Measurements from ENCODE around the gene KCNIP1. TPM values are rescaled to one million over a fixed set of nuclear protein-coding genes. Genes with fewer than 3 reads are reported as not detected.

KCNIP1 gene
- total and polyA plus RNA-seq, 9 of the 15 experiments (the other 6 are each of a cell fraction or from before 2014, with no cell fraction given), result not detected

DNA sequence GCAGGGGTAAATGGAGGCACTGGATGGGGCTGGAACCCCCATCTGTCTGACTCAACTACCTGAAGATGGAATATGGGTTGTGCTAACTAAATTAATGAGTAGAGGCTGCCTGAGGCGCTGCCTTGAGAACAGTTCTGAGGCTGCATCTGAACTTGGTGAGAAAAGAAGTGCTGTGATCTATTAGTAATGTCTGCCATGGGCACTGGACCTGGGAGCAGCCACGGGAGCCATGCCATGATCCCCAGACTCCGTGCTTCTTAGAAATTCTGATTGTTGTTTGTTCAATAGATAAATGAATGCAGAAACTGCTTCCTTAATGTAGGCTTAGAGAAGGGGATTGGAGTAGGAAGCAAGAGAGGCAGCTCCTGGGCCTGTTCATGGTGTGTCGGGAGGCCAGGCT lies 80.2 kb downstream of the KCNIP1 start:
- H2AFZ ChIP-seq (ENCODE audit: low read depth, low read length), result no peak overlapping the region
- ChIA-PET POLR2A (interaction anchor here (1.0 kb wide), 1 partner anchor 16 kb away, joined by 3 read pairs; no protein-coding TSS in a partner anchor), CTCF (ENCODE audit: low intra/inter-chr PET ratio) (no interaction called here)
- H3K4me2 ChIP-seq (ENCODE audit: insufficient read depth, low read length), result no peak overlapping the region
- no peaks in the 10 kb centered on the region; the same call in 1 of the 2 replicates for H3K9me3 ChIP-seq (replicated peaks; ENCODE audit: control insufficient read depth, insufficient read depth, low read depth, low read length)
- no peak overlapping the region for H3K4me3 ChIP-seq
- no peaks in the 10 kb centered on the region for H4K20me1 ChIP-seq (replicated peaks; ENCODE audit: control insufficient read depth, insufficient read depth, low read length)
- no peaks in the 10 kb centered on the region for H3K9me1 ChIP-seq (ENCODE audit: control insufficient read depth, insufficient read depth, low read length)
- no TSS peak for BruUV-seq (replicated peaks)
- ATAC-seq (no peak), DNase-seq (ENCODE audit: extremely low read depth in 1 of 4, low spot score in 3 of 4) (no peak), FAIRE-seq (no peak)
- H3K27me3 ChIP-seq (ENCODE audit: control insufficient read depth in 2 of 2, insufficient read depth in 2 of 2, low read length in 2 of 2), result no peaks in the 10 kb centered on the region
- 0% methylated on average over 4 of the region's 4 CpGs for WGBS (ENCODE audit: insufficient coverage, low coverage, missing lambda C conversion rate)
- no peaks in the 10 kb centered on the region for H3K79me2 ChIP-seq (ENCODE audit: control insufficient read depth, insufficient read depth, low read length)
- intact Hi-C loops (cut with micrococcal nuclease), result no loop called here
- TF ChIP-seq RAD51 (IDR thresholded peaks at IDR 0.05; ENCODE audit: borderline replicate concordance, low read depth) (no peak), ZNF23 (CRISPR knock-in tag; IDR thresholded peaks at IDR 0.05) (peak; percentile 62; the same call in 1 of the 2 replicates), CCNT2 (IDR thresholded peaks at IDR 0.05; ENCODE audit: borderline replicate concordance, extremely low read depth, insufficient read length, low read depth, low read length) (no peak), NEUROD1 (IDR thresholded peaks at IDR 0.05; ENCODE audit: borderline replicate concordance, low read depth, low read length, partially characterized antibody) (no peak), KLF1 (tag; IDR thresholded peaks at IDR 0.05) (no peak), ZBTB17 (CRISPR knock-in tag; IDR thresholded peaks at IDR 0.05) (peak; percentile 83), NUFIP1 (IDR thresholded peaks at IDR 0.05; ENCODE audit: partially characterized antibody) (no peak), ZNF263 (CRISPR knock-in tag; IDR thresholded peaks at IDR 0.05; ENCODE audit: borderline replicate concordance) (no peak)
- TF ChIP-seq, protein P1, sequence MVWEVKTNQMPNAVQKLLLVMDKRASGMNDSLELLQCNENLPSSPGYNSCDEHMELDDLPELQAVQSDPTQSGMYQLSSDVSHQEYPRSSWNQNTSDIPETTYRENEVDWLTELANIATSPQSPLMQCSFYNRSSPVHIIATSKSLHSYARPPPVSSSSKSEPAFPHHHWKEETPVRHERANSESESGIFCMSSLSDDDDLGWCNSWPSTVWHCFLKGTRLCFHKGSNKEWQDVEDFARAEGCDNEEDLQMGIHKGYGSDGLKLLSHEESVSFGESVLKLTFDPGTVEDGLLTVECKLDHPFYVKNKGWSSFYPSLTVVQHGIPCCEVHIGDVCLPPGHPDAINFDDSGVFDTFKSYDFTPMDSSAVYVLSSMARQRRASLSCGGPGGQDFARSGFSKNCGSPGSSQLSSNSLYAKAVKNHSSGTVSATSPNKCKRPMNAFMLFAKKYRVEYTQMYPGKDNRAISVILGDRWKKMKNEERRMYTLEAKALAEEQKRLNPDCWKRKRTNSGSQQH (CRISPR knock-in tag; IDR thresholded peaks at IDR 0.05), result no peak
- TF ChIP-seq, protein P2, sequence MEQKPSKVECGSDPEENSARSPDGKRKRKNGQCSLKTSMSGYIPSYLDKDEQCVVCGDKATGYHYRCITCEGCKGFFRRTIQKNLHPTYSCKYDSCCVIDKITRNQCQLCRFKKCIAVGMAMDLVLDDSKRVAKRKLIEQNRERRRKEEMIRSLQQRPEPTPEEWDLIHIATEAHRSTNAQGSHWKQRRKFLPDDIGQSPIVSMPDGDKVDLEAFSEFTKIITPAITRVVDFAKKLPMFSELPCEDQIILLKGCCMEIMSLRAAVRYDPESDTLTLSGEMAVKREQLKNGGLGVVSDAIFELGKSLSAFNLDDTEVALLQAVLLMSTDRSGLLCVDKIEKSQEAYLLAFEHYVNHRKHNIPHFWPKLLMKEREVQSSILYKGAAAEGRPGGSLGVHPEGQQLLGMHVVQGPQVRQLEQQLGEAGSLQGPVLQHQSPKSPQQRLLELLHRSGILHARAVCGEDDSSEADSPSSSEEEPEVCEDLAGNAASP (IDR thresholded peaks at IDR 0.05), result no peak
- TF ChIP-seq, protein P3, sequence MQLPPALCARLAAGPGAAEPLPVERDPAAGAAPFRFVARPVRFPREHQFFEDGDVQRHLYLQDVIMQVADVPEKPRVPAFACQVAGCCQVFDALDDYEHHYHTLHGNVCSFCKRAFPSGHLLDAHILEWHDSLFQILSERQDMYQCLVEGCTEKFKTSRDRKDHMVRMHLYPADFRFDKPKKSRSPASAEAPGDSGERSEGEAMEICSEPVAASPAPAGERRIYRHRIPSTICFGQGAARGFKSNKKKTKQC (CRISPR knock-in tag; IDR thresholded peaks at IDR 0.05), result no peak
- no peak overlapping the region for H3K27ac ChIP-seq (ENCODE audit: extremely low read depth, low read depth, low read length)
- H3K4me1 ChIP-seq (replicated peaks in 1 of 2; ENCODE audit: control insufficient read depth in 2 of 2, insufficient read depth in 2 of 2, low read length in 2 of 2), result no peaks in the 10 kb centered on the region; a peak in 1 of 5 replicates
- H3K36me3 ChIP-seq (ENCODE audit: control insufficient read depth, insufficient read depth, low read length), result no peaks in the 10 kb centered on the region
- in situ Hi-C loops (cut with MboI), result no loop called here
- no peak overlapping the region for H3K9ac ChIP-seq (ENCODE audit: insufficient read depth in 1 of 2, low read depth in 2 of 2, low read length in 2 of 2)
